Endothelial cell (in vitro differentiated cells): ENCODE measurements around the gene HABP2. TPM values are rescaled to one million over a fixed set of nuclear protein-coding genes. Genes with fewer than 3 reads are reported as not detected.

Experiments used
- DNase-seq: peaks from one replicate; pipeline ENCODE4 v3.0.0; 2021; ENCODE audit warnings: low spot score
- H3K27ac Mint-ChIP-seq: one replicate; pipeline ENCODE4 v1.8.0; 2021; ENCODE audit warnings: mixed read lengths, inconsistent platforms; ENCODE audit not compliant: unreplicated experiment
- H3K27me3 Mint-ChIP-seq: one replicate; pipeline ENCODE4 v1.8.0; 2021; ENCODE audit warnings: mild to moderate bottlenecking, moderate library complexity, mixed read lengths, inconsistent platforms; ENCODE audit not compliant: unreplicated experiment
- H3K36me3 Mint-ChIP-seq: one replicate; pipeline ENCODE4 v1.8.0; 2021; ENCODE audit warnings: mild to moderate bottlenecking, low read depth, mixed read lengths, inconsistent platforms; ENCODE audit not compliant: unreplicated experiment
- H3K4me1 Mint-ChIP-seq: one replicate; pipeline ENCODE4 v1.8.0; 2021; ENCODE audit warnings: mild to moderate bottlenecking, mixed read lengths, inconsistent platforms; ENCODE audit not compliant: unreplicated experiment
- H3K4me3 Mint-ChIP-seq: one replicate; pipeline ENCODE4 v1.8.0; 2021; ENCODE audit warnings: mild to moderate bottlenecking, mixed read lengths, inconsistent platforms; ENCODE audit not compliant: unreplicated experiment
- H3K9me3 Mint-ChIP-seq: one replicate; pipeline ENCODE4 v1.8.0; 2021; ENCODE audit warnings: mixed read lengths, inconsistent platforms; ENCODE audit not compliant: unreplicated experiment
- CTCF ChIP-seq: fragments of 200-600 bp; sonication (generic); IDR thresholded peaks from one replicate; pipeline ENCODE4 v1.5.0; 2021; ENCODE audit warnings: antibody characterized with exemption; ENCODE audit not compliant: unreplicated experiment
- total RNA-seq: library from RNA; stranded (reverse); fragmentation: NEBNext Ultra II Directional; extraction: Animal tissue kit (Norgen Biotek cat#: 25700); gene quantifications from one replicate; pipeline ENCODE4 v1.2.1, GENCODE V29; 2021; ENCODE audit not compliant: unreplicated experiment

The HABP2 gene
- total RNA-seq, 1 donor from 2014 or later, result not detected

GRCh38 chr10:113620936-113621335 is 68.1 kb downstream of the HABP2 start:
- Mint-ChIP-seq H3K36me3 (no peaks in the 10 kb centered on the region), H3K27ac (no peak overlapping the region), H3K9me3 (no peaks in the 10 kb centered on the region), H3K4me3 (no peak overlapping the region), H3K4me1 (peaks cover 26% of the 10 kb centered on the region), H3K27me3 (peaks cover 4% of the 10 kb centered on the region)
- TF ChIP-seq CTCF, result no peak
- no peak for DNase-seq

GRCh38 chr10:113621799-113622198 is 68.9 kb downstream of the HABP2 start:
- Mint-ChIP-seq H3K4me1 (peaks cover 26% of the 10 kb centered on the region), H3K27me3 (peaks cover 4% of the 10 kb centered on the region), H3K9me3 (no peaks in the 10 kb centered on the region), H3K36me3 (no peaks in the 10 kb centered on the region), H3K4me3 (no peak overlapping the region), H3K27ac (no peak overlapping the region)
- no peak for DNase-seq
- no peak for TF ChIP-seq CTCF

GRCh38 chr10:113622831-113623230 is 70.0 kb downstream of the HABP2 start:
- no peak overlapping the region for H3K27ac Mint-ChIP-seq
- no peaks in the 10 kb centered on the region for H3K9me3 Mint-ChIP-seq
- peaks cover 20% of the 10 kb centered on the region for H3K4me1 Mint-ChIP-seq
- no peak overlapping the region for H3K4me3 Mint-ChIP-seq
- peaks cover 4% of the 10 kb centered on the region for H3K27me3 Mint-ChIP-seq
- H3K36me3 Mint-ChIP-seq, result no peaks in the 10 kb centered on the region
- no peak for DNase-seq
- no peak for TF ChIP-seq CTCF

- TF ChIP-seq CTCF, result no peak
- Mint-ChIP-seq H3K4me1 (peaks cover 8% of the 10 kb centered on the region), H3K27ac (no peak overlapping the region), H3K4me3 (no peak overlapping the region), H3K9me3 (no peaks in the 10 kb centered on the region), H3K27me3 (peaks cover 6% of the 10 kb centered on the region), H3K36me3 (no peaks in the 10 kb centered on the region)
- no peak for DNase-seq
Measured at GRCh38 chr10:113625461-113626186, 72.8 kb downstream of the HABP2 start.

GRCh38 chr10:113626809-113627355 is 74.0 kb downstream of the HABP2 start:
- no peak for TF ChIP-seq CTCF
- Mint-ChIP-seq H3K36me3 (no peaks in the 10 kb centered on the region), H3K9me3 (no peaks in the 10 kb centered on the region), H3K4me1 (peaks cover 8% of the 10 kb centered on the region), H3K27me3 (peaks cover 6% of the 10 kb centered on the region), H3K4me3 (no peak overlapping the region), H3K27ac (no peak overlapping the region)
- DNase-seq, result no peak
